Vagina (tissue), 2 donors: ENCODE data around the gene ACSS3. TPM values are rescaled to one million over a fixed set of nuclear protein-coding genes. Genes with fewer than 3 reads are reported as not detected.

Source experiments
- DNase-seq, 2 donors: peaks; one replicate each; pipeline ENCODE4 v3.0.0-alpha.2; 2017; ENCODE audit errors: extremely low spot score in 2 of 2
- H3K27ac ChIP-seq: fragments of 200-600 bp; sonication (generic); one replicate; pipeline ENCODE4 v1.5.1; 2019
- H3K27me3 ChIP-seq: fragments of 200-600 bp; sonication (generic); one replicate; pipeline ENCODE4 v1.5.1; 2019
- H3K36me3 ChIP-seq, 2 donors: fragments of 200-600 bp; sonication (generic); one replicate each; pipeline ENCODE4 v1.5.1; 2017 to 2019
- H3K4me1 ChIP-seq: fragments of 200-600 bp; sonication (generic); one replicate; pipeline ENCODE4 v1.5.1; 2019
- H3K4me3 ChIP-seq, 2 donors: fragments of 200-600 bp; sonication (generic); 1 replicate in 1 of 2; 2 replicates in 1 of 2; pipeline ENCODE4 v1.5.1; 2016 to 2019
- H3K9me3 ChIP-seq: fragments of 200-600 bp; sonication (generic); one replicate; pipeline ENCODE4 v1.5.1; 2019
- POLR2A ChIP-seq, 2 donors: fragments of 450-650 bp; IDR thresholded peaks; one replicate each; pipeline ENCODE4 v1.6.1; 2017; ENCODE audit warnings: antibody characterized with exemption in 2 of 2, mild to moderate bottlenecking in 2 of 2, moderate library complexity in 2 of 2
- POLR2AphosphoS5 ChIP-seq, 2 donors: sonication (generic); formaldehyde crosslinking; IDR thresholded peaks; one replicate each; pipeline ENCODE4 v1.9.0; 2017; ENCODE audit warnings: antibody characterized with exemption in 2 of 2, mild to moderate bottlenecking in 2 of 2, low read depth in 1 of 2; ENCODE audit not compliant: insufficient read depth in 1 of 2
- intact Hi-C: fragments of 100-400 bp; cut with DNase I; formaldehyde crosslinking; loops from one replicate; pipeline ENCODE4 v1.15.1; 2023
- total RNA-seq: library from RNA; depleted of rRNA; stranded (reverse); fragments of >200 nt; gene quantifications from one replicate; pipeline ENCODE4 v1.2.3, GENCODE V29; 2016
- TF ChIP-seq, protein P1 (sequence below), 3 experiments: fragments of 450-650 bp in 2 of 3; fragments of 200-600 bp in 1 of 3; sonication (generic) in 1 of 3; IDR thresholded peaks; one replicate each; pipeline ENCODE4 v1.5.1; 2017 to 2019; ENCODE audit warnings: antibody characterized with exemption in 3 of 3, mild to moderate bottlenecking in 2 of 3, moderate library complexity in 2 of 3

The ACSS3 gene
- total RNA-seq, 1 donor from 2014 or later, result 29.5 TPM

DNA sequence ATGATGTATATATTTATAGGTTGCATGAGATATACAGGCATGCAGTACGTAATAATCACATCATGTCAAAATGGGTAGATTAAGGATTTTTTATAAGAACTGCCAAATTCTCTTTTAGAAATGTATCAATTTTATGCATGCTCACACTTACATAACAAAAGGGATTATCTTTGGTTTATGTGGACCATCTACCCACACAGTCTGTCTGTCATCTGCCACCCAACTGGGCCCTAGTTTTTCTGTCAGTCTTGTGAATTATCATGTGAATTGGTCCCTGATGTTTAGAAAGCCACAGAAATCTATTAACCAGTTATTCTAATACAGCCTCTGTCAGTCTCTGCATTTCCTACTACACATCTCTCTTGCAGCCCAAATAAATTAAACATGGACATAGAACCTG lies 133.4 kb downstream of the ACSS3 start:
- Histone ChIP-seq H3K36me3 (no peaks in the 10 kb centered on the region), H3K4me3 (no peak overlapping the region), H3K4me1 (peaks cover 28% of the 10 kb centered on the region), H3K9me3 (no peaks in the 10 kb centered on the region), H3K27me3 (no peaks in the 10 kb centered on the region), H3K27ac (peak overlapping the region; percentile 35)
- DNase-seq, result no peak
- intact Hi-C loops, result no loop called here
- TF ChIP-seq POLR2AphosphoS5 (IDR thresholded peaks at IDR 0.05; ENCODE audit: insufficient read depth in 1 of 2, low read depth in 1 of 2) (no peak), POLR2A (IDR thresholded peaks at IDR 0.05) (no peak)
- TF ChIP-seq, protein P1, sequence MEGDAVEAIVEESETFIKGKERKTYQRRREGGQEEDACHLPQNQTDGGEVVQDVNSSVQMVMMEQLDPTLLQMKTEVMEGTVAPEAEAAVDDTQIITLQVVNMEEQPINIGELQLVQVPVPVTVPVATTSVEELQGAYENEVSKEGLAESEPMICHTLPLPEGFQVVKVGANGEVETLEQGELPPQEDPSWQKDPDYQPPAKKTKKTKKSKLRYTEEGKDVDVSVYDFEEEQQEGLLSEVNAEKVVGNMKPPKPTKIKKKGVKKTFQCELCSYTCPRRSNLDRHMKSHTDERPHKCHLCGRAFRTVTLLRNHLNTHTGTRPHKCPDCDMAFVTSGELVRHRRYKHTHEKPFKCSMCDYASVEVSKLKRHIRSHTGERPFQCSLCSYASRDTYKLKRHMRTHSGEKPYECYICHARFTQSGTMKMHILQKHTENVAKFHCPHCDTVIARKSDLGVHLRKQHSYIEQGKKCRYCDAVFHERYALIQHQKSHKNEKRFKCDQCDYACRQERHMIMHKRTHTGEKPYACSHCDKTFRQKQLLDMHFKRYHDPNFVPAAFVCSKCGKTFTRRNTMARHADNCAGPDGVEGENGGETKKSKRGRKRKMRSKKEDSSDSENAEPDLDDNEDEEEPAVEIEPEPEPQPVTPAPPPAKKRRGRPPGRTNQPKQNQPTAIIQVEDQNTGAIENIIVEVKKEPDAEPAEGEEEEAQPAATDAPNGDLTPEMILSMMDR (IDR thresholded peaks at IDR 0.05), result no peak

DNA sequence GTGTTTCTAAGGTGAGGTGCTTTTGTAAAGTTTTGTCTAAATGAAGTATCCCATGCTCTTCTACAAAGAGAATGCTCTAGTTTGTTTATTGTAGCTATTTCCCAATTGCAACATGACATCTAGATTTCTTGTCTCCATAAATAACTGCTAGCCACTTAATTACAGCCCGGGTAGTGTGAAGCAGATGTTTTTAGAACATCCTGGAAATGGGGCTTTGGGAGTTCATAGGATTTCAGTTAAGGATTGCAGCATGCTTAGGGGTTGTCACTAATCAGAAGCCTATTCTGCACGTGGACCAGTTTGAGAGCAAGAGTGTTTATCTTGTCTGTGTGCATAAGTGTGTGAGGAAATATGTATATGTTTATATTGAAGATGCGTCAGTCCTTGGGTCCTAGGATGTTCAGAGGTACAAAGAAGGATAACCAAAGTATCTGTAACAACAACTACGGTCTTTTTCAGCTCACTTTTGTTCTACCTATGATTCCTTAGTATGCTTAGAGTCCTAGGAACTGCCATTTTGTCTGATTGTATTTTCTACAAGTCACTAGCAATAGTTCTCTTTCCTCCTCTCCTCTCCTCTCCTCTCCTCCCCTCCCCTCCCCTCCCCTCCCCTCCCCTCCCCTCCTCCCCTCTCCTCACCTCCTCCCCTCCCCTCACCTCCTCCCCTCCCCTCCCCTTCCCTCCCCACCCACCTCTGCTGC lies 135.3 kb downstream of the ACSS3 start:
- intact Hi-C loops, result no loop called here
- Histone ChIP-seq H3K4me3 (no peak overlapping the region), H3K27ac (peak overlapping the region; percentile 35), H3K36me3 (no peaks in the 10 kb centered on the region), H3K27me3 (no peaks in the 10 kb centered on the region), H3K4me1 (peaks cover 21% of the 10 kb centered on the region), H3K9me3 (no peaks in the 10 kb centered on the region)
- DNase-seq, result no peak
- TF ChIP-seq POLR2AphosphoS5 (IDR thresholded peaks at IDR 0.05; ENCODE audit: insufficient read depth in 1 of 2, low read depth in 1 of 2), result no peak
- TF ChIP-seq, protein P1 (IDR thresholded peaks at IDR 0.05), result no peak
- TF ChIP-seq POLR2A (IDR thresholded peaks at IDR 0.05), result no peak

DNA sequence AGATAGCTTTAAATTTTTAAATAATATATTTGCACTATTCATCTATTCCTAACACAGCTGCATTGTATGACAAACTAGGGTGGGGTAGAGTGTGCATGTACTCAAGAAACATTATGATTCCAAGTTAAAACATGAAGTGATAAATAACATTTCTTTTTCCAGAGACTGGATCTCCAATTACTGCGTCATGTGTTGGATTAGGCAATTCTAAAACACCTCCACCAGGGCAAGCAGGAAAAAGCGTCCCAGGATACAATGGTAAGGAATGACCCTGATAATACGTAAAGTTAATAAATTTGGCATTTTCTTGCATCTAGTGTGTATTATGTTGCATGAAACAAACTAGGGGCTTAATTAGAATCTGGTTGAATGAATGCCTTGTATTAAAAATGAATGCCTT lies 138.9 kb downstream of the ACSS3 start:
- H3K27ac ChIP-seq, result no peak overlapping the region
- H3K36me3 ChIP-seq, result no peaks in the 10 kb centered on the region
- H3K27me3 ChIP-seq, result no peaks in the 10 kb centered on the region
- intact Hi-C loops, result no loop called here
- DNase-seq, result no peak
- H3K4me1 ChIP-seq, result no peaks in the 10 kb centered on the region
- TF ChIP-seq POLR2A (IDR thresholded peaks at IDR 0.05) (no peak), POLR2AphosphoS5 (IDR thresholded peaks at IDR 0.05; ENCODE audit: insufficient read depth in 1 of 2, low read depth in 1 of 2) (no peak)
- TF ChIP-seq, protein P1 (IDR thresholded peaks at IDR 0.05), result no peak
- H3K4me3 ChIP-seq, result no peak overlapping the region
- H3K9me3 ChIP-seq, result no peaks in the 10 kb centered on the region

DNA sequence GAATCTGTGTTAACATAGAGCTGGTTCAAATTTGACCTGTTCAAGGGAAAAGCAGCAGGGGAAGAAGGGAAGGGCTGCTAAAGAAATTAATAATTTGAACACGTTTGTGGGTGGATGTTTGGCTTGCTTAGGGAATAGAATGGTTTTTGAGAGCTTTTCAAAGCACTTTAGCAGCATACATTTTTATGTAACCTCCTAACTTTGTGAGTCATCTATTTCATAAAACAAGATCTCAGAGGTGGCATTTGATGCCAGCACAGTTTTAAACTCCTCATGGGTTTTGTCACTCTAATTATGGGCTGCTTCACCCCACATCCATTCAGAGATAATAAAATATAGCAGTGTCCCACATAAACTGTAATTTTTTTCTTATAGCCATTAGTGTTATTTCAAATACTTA lies 143.8 kb downstream of the ACSS3 start:
- intact Hi-C loops, result no loop called here
- DNase-seq, result no peak
- Histone ChIP-seq H3K27me3 (no peaks in the 10 kb centered on the region), H3K27ac (no peak overlapping the region), H3K4me1 (no peaks in the 10 kb centered on the region), H3K4me3 (no peak overlapping the region), H3K9me3 (no peaks in the 10 kb centered on the region), H3K36me3 (no peaks in the 10 kb centered on the region)
- TF ChIP-seq POLR2AphosphoS5 (IDR thresholded peaks at IDR 0.05; ENCODE audit: insufficient read depth in 1 of 2, low read depth in 1 of 2) (no peak), POLR2A (IDR thresholded peaks at IDR 0.05) (no peak)
- TF ChIP-seq, protein P1 (IDR thresholded peaks at IDR 0.05), result no peak

DNA sequence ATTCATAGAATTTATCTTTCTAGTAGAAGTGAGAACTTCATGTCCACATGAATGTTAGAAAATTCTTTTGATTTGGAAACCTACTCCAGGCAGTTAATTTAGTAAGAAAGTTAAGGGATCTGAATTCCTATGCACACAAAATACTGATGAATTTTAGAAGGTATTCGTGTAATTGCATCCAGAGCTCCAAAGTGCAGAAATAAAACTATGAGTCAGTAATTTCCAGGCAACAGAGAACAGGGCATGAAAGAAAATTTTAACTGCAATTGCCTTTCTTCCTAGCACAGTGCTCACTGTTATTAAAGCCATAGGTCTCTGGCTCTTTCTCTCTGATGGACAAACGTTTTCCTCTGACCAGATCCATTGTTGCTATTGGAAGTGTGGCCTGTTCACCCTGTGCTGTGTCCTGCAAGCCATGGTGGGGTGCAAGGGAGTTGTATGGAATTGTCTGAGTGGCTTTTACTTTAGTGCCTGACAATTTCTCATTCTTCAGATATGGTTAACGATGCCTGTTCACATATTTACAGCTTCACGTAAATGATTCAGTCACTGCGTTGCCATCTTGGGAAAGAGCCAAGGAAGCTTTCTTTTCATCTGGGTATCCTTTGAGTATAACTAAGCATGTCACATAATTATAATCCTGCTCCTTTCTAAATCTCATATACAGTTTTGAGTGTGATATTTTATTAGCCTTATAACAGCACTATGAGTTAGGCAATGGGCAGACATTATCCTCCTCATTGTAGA lies 145.1 kb downstream of the ACSS3 start:
- no peaks in the 10 kb centered on the region for H3K36me3 ChIP-seq
- no peaks in the 10 kb centered on the region for H3K4me1 ChIP-seq
- intact Hi-C loops, result no loop called here
- no peaks in the 10 kb centered on the region for H3K9me3 ChIP-seq
- H3K27ac ChIP-seq, result peak overlapping the region; percentile 65
- TF ChIP-seq, protein P1 (IDR thresholded peaks at IDR 0.05), result no peak
- H3K27me3 ChIP-seq, result no peaks in the 10 kb centered on the region
- no peak for DNase-seq
- no peak overlapping the region for H3K4me3 ChIP-seq
